Measurements from ENCODE around the gene MEF2A. TPM values are rescaled to one million over a fixed set of nuclear protein-coding genes. Genes with fewer than 3 reads are reported as not detected.

Gene MEF2A
- polyA plus RNA-seq, 3 donors = 20.3 to 61.8 (median 33.5) TPM

- no peak overlapping the region for H3K4me3 Mint-ChIP-seq
- peaks cover 0 to 2% (median 1%) of the 10 kb centered on the region in 3 donors for H3K27me3 Mint-ChIP-seq (ENCODE audit: low read depth in 3 of 3)
- no peak for TF ChIP-seq CTCF (IDR thresholded peaks at IDR 0.05)
- H3K36me3 Mint-ChIP-seq = no peaks in the 10 kb centered on the region
- H3K36me3 ChIP-seq (replicated peaks in 1 of 2; ENCODE audit: control insufficient read depth in 1 of 2, insufficient read depth in 2 of 2, low read length in 2 of 2) = no peaks in the 10 kb centered on the region
- H3K27me3 ChIP-seq (ENCODE audit: control insufficient read depth in 2 of 2, insufficient read depth in 2 of 2, low read length in 2 of 2) = no peaks in the 10 kb centered on the region
- H3K4me1 ChIP-seq (ENCODE audit: control insufficient read depth in 1 of 2, insufficient read depth in 2 of 2, low read length in 2 of 2) = no peaks in the 10 kb centered on the region
- H3K79me2 ChIP-seq (ENCODE audit: insufficient read depth, low read length) = no peaks in the 10 kb centered on the region
- H4K20me1 ChIP-seq (ENCODE audit: insufficient read depth, low read length) = no peaks in the 10 kb centered on the region
- no peaks in the 10 kb centered on the region for H3K9me3 ChIP-seq (replicated peaks in 1 of 2; ENCODE audit: control insufficient read depth in 1 of 2, insufficient read depth in 1 of 2, low read length in 2 of 2)
- no peak overlapping the region for H3K4me3 ChIP-seq (replicated peaks in 1 of 3; ENCODE audit: low read depth in 2 of 3, low read length in 3 of 3)
- H3K9ac ChIP-seq (ENCODE audit: insufficient read depth, low read length, poor library complexity, severe bottlenecking) = no peak overlapping the region
- H2AFZ ChIP-seq (ENCODE audit: insufficient read depth, low read depth, low read length, poor library complexity, severe bottlenecking) = no peak overlapping the region
- H3K27ac ChIP-seq (ENCODE audit: low read depth in 1 of 2, low read length in 2 of 2) = no peak overlapping the region
- H3K4me1 Mint-ChIP-seq = peaks cover 6% of the 10 kb centered on the region
- DNase-seq = no peak
- no peak overlapping the region for H3K4me2 ChIP-seq (replicated peaks; ENCODE audit: extremely low read depth, low read length, poor library complexity, severe bottlenecking)
- intact Hi-C loops (cut with micrococcal nuclease) = no loop called here
- no peak overlapping the region for H3K27ac Mint-ChIP-seq
- WGBS (ENCODE audit: insufficient coverage) = no CpG with 5 or more reads among the region's 4 CpGs
- no peaks in the 10 kb centered on the region for H3K9me3 Mint-ChIP-seq
Observed at GRCh38 chr15:99522288-99522687, 43.5 kb upstream of the MEF2A start.

GRCh38 chr15:99526176-99526575, 39.6 kb upstream of the MEF2A start:
- no peak overlapping the region for H3K4me3 Mint-ChIP-seq
- intact Hi-C loops (cut with micrococcal nuclease) = no loop called here

More at GRCh38 chr15:99526176-99526575, 39.6 kb upstream of the MEF2A start:
- Mint-ChIP-seq H3K36me3 (no peaks in the 10 kb centered on the region), H3K9me3 (peaks cover 4 to 10% (median 6%) of the 10 kb centered on the region in 7 donors), H3K27ac (no peak overlapping the region), H3K27me3 (ENCODE audit: low read depth in 3 of 3) (peaks cover 0 to 1% (median 0%) of the 10 kb centered on the region in 3 donors), H3K4me1 (peaks cover 6% of the 10 kb centered on the region)
- no peaks in the 10 kb centered on the region for H3K4me1 ChIP-seq (ENCODE audit: control insufficient read depth in 1 of 2, insufficient read depth in 2 of 2, low read length in 2 of 2)
- H3K27ac ChIP-seq (ENCODE audit: low read depth in 1 of 2, low read length in 2 of 2) = no peak overlapping the region
- no peak for TF ChIP-seq CTCF (IDR thresholded peaks at IDR 0.05)
- no peak overlapping the region for H3K4me2 ChIP-seq (replicated peaks; ENCODE audit: extremely low read depth, low read length, poor library complexity, severe bottlenecking)
- no peaks in the 10 kb centered on the region for H3K79me2 ChIP-seq (ENCODE audit: insufficient read depth, low read length)
- H4K20me1 ChIP-seq (ENCODE audit: insufficient read depth, low read length) = no peaks in the 10 kb centered on the region
- WGBS (ENCODE audit: insufficient coverage) = 100% methylated on average over 1 of the region's 4 CpGs
- H3K9me3 ChIP-seq (replicated peaks in 1 of 2; ENCODE audit: control insufficient read depth in 1 of 2, insufficient read depth in 1 of 2, low read length in 2 of 2) = peaks cover 4% of the 10 kb centered on the region in 2 donors
- H3K9ac ChIP-seq (ENCODE audit: insufficient read depth, low read length, poor library complexity, severe bottlenecking) = no peak overlapping the region
- no peak for DNase-seq
- no peak overlapping the region for H3K4me3 ChIP-seq (replicated peaks in 1 of 3; ENCODE audit: low read depth in 2 of 3, low read length in 3 of 3)
- no peak overlapping the region for H2AFZ ChIP-seq (ENCODE audit: insufficient read depth, low read depth, low read length, poor library complexity, severe bottlenecking)
- no peaks in the 10 kb centered on the region for H3K27me3 ChIP-seq (ENCODE audit: control insufficient read depth in 2 of 2, insufficient read depth in 2 of 2, low read length in 2 of 2)
- H3K36me3 ChIP-seq (replicated peaks in 1 of 2; ENCODE audit: control insufficient read depth in 1 of 2, insufficient read depth in 2 of 2, low read length in 2 of 2) = no peaks in the 10 kb centered on the region
